ENCODE measurements around the gene NXT1. TPM values are rescaled to one million over a fixed set of nuclear protein-coding genes. Genes with fewer than 3 reads are reported as not detected.
A peak's percentile ranks its signal among the peaks of the same experiment; 100 is the strongest.
"Not testable (repeated sequence)": the region's sequence is repeated elsewhere in the genome, so short reads cannot be mapped to it uniquely, and the experiment has no call there.

The NXT1 gene
- 10 to 100 TPM; 34.8 to 35.5 TPM for total RNA-seq

DNA sequence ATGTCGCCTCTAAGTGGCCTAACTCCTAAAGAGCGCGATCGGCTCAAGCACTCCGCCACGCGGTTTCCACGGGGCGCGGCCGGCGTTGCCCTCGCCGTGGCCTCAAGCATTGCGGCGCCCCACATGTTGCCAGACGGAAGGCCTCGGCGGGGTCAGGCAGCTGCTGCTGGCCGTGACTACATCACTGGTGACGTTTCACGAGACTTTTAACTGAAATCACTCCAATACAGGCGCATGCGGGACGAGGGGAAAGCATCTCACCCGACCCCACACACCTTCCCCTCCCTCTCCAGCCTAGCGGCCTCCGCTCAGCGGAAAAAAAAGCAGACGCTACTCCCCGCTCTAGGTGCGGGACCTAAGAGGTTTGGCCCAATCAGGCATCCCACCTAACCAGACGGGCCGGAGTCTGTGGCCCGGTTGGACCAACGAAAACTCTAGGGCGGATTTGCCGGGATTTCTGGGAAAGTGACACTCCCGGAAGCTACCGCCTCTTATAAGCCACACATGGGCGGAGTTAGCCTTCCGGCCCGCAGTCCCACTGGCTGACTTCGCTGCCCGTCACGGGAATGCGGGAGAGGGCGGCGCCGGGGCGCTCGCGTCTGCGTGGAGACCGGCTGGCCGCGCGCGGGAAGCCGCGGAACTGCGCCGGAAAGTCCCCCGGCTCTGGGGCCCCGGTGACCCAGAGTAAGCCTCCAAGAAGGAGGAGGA lies at the start of gene NXT1:
NXT1 (plus strand) TSS at position 596 of the 708 bp plus-strand sequence. CDS start 3,251 bp downstream, outside the sequence.
- Mint-ChIP-seq H3K4me3 (peak within 1 kb of the TSS; percentile 83), H3K27ac (peak within 1 kb of the TSS; percentile 100), H3K4me1 (ENCODE audit: low read depth) (peaks cover 34% of the 10 kb centered on the region), H3K36me3 (ENCODE audit: low read depth) (peaks cover 23% of the 10 kb centered on the region), H3K27me3 (ENCODE audit: low read depth) (no peaks in the 10 kb centered on the region), H3K9me3 (ENCODE audit: insufficient read depth) (no peaks in the 10 kb centered on the region)
- CTCF ChIA-PET: interaction anchor here (0.7 to 3.3 kb wide), 24 partner anchors 8 to 663 kb away, joined by 3 to 64 read pairs (median 5); partner anchors contain the start of genes CST11 and NAPB
- DNase-seq (peak; percentile 95), ATAC-seq (peak; percentile 87)
- POLR2A ChIA-PET: interaction anchor here (0.7 to 2.6 kb wide), 15 partner anchors 8 to 264 kb away, joined by 3 to 29 read pairs (median 7); partner anchors contain the start of genes CSTL1, GZF1 and NAPB

DNA sequence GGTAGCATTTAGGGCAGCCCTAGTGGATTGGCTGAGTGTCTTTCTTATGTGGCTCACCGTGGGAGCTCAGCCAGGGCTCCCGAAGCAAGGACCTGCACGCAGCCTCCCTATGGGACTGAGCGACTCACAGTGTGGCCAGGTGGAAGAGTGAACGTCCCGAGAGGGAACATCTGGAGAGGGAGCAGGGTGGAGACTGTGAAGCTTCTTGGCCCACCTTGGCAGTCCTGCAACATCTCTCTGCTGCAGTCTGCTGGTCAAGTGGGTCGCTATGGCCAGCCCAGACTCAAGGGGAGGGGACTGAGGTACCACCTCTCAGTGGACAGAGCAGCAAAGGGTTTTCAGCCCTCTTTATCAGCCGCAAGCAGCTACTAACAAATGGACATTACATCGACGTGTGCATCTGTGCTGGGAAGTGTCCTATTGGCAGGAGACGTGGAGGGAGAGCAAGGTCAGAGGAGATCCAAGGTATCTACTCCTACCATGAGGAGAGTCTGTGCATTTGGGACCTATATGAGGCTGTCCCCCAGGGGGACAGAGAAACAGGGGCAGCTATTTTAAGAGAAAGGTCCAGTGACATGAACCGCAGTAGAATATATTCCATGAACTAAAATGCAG lies 49.0 kb upstream of the NXT1 start:
- no peaks in the 10 kb centered on the region for H3K36me3 Mint-ChIP-seq (ENCODE audit: low read depth)
- no peaks in the 10 kb centered on the region for H3K27me3 Mint-ChIP-seq (ENCODE audit: low read depth)
- H3K4me1 Mint-ChIP-seq (ENCODE audit: low read depth): no peaks in the 10 kb centered on the region
- H3K4me3 Mint-ChIP-seq: no peak overlapping the region
- DNase-seq (no peak), ATAC-seq (no peak)
- CTCF ChIA-PET: no interaction called here
- H3K9me3 Mint-ChIP-seq (ENCODE audit: insufficient read depth): no peaks in the 10 kb centered on the region
- POLR2A ChIA-PET: no interaction called here
- no peak overlapping the region for H3K27ac Mint-ChIP-seq

DNA sequence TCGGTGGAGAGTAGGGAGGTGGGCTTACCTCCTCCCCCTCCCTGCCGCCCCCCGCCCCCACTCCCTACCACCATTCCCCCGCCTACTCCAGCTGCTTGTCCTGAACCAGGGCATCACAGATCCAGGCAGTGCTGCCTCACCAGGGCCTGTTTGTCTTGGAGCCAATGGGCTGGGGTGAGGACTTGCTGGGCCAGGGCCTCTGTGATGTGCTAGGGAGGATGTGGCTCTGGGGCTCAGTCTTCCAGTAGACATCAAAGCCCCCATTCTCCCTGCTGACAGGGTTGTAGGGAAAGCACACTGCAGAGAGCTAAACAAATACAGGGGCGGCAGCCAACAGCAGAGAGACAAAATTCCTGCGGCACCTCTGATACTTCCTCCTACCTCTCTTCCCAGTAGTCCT lies 48.2 kb upstream of the NXT1 start:
- POLR2A ChIA-PET: no interaction called here
- DNase-seq (no peak), ATAC-seq (no peak)
- Mint-ChIP-seq H3K36me3 (ENCODE audit: low read depth) (no peaks in the 10 kb centered on the region), H3K9me3 (ENCODE audit: insufficient read depth) (no peaks in the 10 kb centered on the region), H3K4me3 (no peak overlapping the region), H3K27me3 (ENCODE audit: low read depth) (no peaks in the 10 kb centered on the region), H3K4me1 (ENCODE audit: low read depth) (no peaks in the 10 kb centered on the region), H3K27ac (no peak overlapping the region)
- CTCF ChIA-PET: no interaction called here

DNA sequence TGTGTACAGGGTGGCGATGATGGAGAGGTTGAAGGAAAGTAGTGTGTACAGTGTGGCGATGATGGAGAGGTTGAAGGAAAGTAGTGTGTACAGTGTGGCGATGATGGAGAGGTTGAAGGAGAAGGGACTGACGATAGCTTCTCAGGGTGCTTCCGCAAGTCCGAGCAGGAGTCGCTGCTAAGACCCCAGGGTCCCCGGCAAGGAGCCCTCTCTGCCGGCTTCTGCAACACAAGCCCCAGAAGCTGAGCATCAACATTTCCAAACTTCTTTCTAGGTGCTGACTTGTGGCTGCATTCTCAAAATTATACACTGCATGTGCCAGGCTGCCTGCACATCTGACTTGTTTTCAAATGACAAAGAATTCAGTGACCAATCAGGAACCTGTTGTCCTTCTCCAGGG lies 47.8 kb upstream of the NXT1 start:
- ChIA-PET POLR2A (no interaction called here), CTCF (no interaction called here)
- no peak for DNase-seq
- H3K36me3 Mint-ChIP-seq (ENCODE audit: low read depth): no peaks in the 10 kb centered on the region
- no peak overlapping the region for H3K27ac Mint-ChIP-seq
- no peak for ATAC-seq
- H3K4me1 Mint-ChIP-seq (ENCODE audit: low read depth): no peaks in the 10 kb centered on the region
- no peak overlapping the region for H3K4me3 Mint-ChIP-seq
- H3K9me3 Mint-ChIP-seq (ENCODE audit: insufficient read depth): no peaks in the 10 kb centered on the region
- H3K27me3 Mint-ChIP-seq (ENCODE audit: low read depth): no peaks in the 10 kb centered on the region

GRCh38 chr20:23303325-23304102 lies 47.1 kb upstream of the NXT1 start:
- ChIA-PET POLR2A (no interaction called here), CTCF (no interaction called here)
- Mint-ChIP-seq H3K27me3 (ENCODE audit: low read depth) (no peaks in the 10 kb centered on the region), H3K36me3 (ENCODE audit: low read depth) (no peaks in the 10 kb centered on the region), H3K27ac (no peak overlapping the region), H3K4me3 (no peak overlapping the region), H3K9me3 (ENCODE audit: insufficient read depth) (no peaks in the 10 kb centered on the region), H3K4me1 (ENCODE audit: low read depth) (no peaks in the 10 kb centered on the region)
- no peak for ATAC-seq
- no peak for DNase-seq

DNA sequence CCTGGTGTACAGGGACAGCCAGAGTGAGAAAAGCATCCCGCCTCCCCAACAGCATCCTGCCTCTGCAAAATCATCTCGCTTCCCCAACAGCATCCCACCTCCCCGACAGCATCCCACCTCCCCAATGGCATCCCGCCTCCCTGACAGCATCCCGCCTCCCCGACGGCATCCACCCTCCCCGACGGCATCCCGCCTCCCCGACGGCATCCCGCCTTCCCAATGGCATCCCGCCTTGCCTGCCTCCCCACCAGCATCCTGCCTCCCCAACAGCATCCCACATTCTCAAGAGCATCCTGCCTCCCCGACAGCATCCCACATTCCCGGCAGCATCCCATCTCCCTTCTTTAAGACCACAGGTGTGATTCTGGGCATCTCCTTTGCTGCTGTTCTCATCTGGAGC lies 46.0 kb upstream of the NXT1 start:
- Mint-ChIP-seq H3K27me3 (ENCODE audit: low read depth) (no peaks in the 10 kb centered on the region), H3K4me3 (no peak overlapping the region), H3K9me3 (ENCODE audit: insufficient read depth) (no peaks in the 10 kb centered on the region), H3K4me1 (ENCODE audit: low read depth) (no peaks in the 10 kb centered on the region), H3K36me3 (ENCODE audit: low read depth) (no peaks in the 10 kb centered on the region), H3K27ac (no peak overlapping the region)
- no peak for DNase-seq
- CTCF ChIA-PET: no interaction called here
- POLR2A ChIA-PET: no interaction called here
- ATAC-seq: no peak

DNA sequence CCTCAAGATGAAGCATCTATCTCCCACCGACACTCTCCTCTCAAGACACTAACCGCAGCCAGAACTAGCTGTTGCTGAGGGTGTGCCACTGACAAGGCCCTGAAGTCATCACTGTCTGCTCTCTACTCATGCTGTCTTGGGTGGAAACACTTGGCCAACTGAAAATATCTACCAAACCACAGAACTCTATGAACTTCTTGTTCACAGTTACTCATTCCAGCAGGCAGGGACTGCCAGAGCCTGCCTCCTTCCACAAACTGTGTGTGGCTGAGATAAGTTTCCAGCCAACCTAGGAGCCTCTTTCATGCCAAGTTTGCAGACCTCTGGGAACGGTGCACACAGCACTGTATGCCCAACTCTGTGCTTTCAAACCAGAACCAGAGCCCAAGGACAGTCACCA lies 45.5 kb upstream of the NXT1 start:
- H3K27me3 Mint-ChIP-seq (ENCODE audit: low read depth): no peaks in the 10 kb centered on the region
- H3K4me3 Mint-ChIP-seq: no peak overlapping the region
- H3K36me3 Mint-ChIP-seq (ENCODE audit: low read depth): no peaks in the 10 kb centered on the region
- ChIA-PET CTCF (no interaction called here), POLR2A (no interaction called here)
- H3K27ac Mint-ChIP-seq: no peak overlapping the region
- no peak for ATAC-seq
- no peaks in the 10 kb centered on the region for H3K9me3 Mint-ChIP-seq (ENCODE audit: insufficient read depth)
- no peak for DNase-seq
- no peaks in the 10 kb centered on the region for H3K4me1 Mint-ChIP-seq (ENCODE audit: low read depth)

DNA sequence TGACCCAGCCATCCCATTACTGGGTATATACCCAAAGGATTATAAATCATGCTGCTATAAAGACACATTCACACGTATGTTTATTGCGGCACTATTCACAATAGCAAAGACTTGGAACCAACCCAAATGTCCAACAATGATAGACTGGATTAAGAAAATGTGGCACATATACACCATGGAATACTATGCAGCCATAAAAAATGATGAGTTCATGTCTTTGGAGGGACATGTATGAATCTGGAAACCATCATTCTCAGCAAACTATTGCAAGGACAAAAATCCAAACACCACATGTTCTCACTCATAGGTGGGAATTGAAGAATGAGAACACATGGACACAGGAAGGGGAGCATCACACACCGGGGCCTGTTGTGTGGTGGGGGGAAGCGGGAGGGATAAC lies 43.2 kb upstream of the NXT1 start:
- H3K36me3 Mint-ChIP-seq (ENCODE audit: low read depth); H3K4me1 Mint-ChIP-seq (ENCODE audit: low read depth); CTCF ChIA-PET; H3K27me3 Mint-ChIP-seq (ENCODE audit: low read depth); H3K9me3 Mint-ChIP-seq (ENCODE audit: insufficient read depth); H3K27ac Mint-ChIP-seq; H3K4me3 Mint-ChIP-seq; POLR2A ChIA-PET; DNase-seq; ATAC-seq: not testable (repeated sequence)

DNA sequence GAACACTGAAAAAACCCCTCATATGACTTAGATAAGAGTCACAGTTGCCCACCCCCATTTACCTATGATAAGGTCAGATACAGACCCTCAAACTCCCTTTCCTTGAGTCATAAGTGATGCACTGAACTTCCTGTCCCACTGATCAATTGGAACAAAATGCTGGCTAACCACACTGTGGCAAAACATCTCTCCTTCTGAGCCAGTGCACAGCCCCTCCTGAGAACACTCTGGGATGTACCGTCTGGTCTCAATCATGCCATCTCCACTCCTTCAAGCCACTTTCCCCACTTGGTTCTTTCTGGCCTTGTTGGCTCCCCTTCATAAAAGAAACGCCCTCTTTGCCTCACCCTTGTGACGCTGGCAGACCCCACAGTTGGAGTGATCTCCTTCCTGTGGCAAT lies 42.6 kb upstream of the NXT1 start:
- no peak for DNase-seq
- no peaks in the 10 kb centered on the region for H3K4me1 Mint-ChIP-seq (ENCODE audit: low read depth)
- no peaks in the 10 kb centered on the region for H3K9me3 Mint-ChIP-seq (ENCODE audit: insufficient read depth)
- no peak for ATAC-seq
- H3K4me3 Mint-ChIP-seq: no peak overlapping the region
- no peaks in the 10 kb centered on the region for H3K36me3 Mint-ChIP-seq (ENCODE audit: low read depth)
- no peak overlapping the region for H3K27ac Mint-ChIP-seq
- no peaks in the 10 kb centered on the region for H3K27me3 Mint-ChIP-seq (ENCODE audit: low read depth)
- ChIA-PET POLR2A (no interaction called here), CTCF (no interaction called here)

DNA sequence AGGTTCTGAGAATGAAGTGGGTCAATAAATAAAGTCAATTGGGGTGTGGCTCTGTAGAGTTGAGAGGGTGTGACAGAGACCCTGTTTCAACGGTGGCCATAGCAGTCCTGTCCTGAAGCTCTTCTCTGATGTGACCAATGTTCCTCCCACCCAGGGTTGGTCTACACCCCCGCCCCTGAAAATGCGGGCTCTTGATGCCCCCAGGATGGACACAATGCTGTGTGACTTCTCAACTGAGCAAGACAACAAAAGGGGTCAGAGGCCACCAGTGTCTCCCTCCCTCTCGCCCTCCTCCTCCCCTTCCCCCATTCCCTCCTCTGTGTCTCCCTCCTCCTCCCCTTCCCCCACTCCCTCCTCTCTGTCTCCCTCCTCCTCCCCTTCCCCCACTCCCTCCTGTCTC lies 41.7 kb upstream of the NXT1 start:
- H3K4me3 Mint-ChIP-seq: no peak overlapping the region
- no peaks in the 10 kb centered on the region for H3K27me3 Mint-ChIP-seq (ENCODE audit: low read depth)
- CTCF ChIA-PET: no interaction called here
- H3K27ac Mint-ChIP-seq: no peak overlapping the region
- POLR2A ChIA-PET: no interaction called here
- DNase-seq: no peak
- no peaks in the 10 kb centered on the region for H3K36me3 Mint-ChIP-seq (ENCODE audit: low read depth)
- H3K4me1 Mint-ChIP-seq (ENCODE audit: low read depth): no peaks in the 10 kb centered on the region
- ATAC-seq: no peak
- no peaks in the 10 kb centered on the region for H3K9me3 Mint-ChIP-seq (ENCODE audit: insufficient read depth)

DNA sequence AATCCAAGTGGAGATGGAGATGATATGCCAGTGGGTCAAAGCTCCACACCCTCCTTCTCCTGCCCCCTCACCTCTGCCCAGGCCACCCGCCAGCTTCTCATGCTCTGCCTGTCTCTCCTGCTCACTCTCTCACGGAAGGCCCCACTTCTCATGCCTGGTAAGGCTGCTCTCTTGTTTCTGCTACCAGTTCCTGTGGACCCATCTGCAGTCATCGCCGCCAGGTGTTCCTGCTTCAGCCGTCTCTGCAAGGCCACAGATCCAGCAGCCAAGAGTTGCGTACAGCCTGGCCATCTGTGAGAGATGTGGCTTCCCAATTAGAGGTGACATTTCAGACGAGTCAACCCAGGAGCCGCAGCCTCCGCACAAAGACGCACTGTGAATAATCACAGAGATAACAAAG lies 40.8 kb upstream of the NXT1 start:
- ChIA-PET POLR2A (no interaction called here), CTCF (no interaction called here)
- Mint-ChIP-seq H3K9me3 (ENCODE audit: insufficient read depth) (no peaks in the 10 kb centered on the region), H3K36me3 (ENCODE audit: low read depth) (no peaks in the 10 kb centered on the region), H3K4me3 (no peak overlapping the region), H3K4me1 (ENCODE audit: low read depth) (no peaks in the 10 kb centered on the region), H3K27me3 (ENCODE audit: low read depth) (no peaks in the 10 kb centered on the region), H3K27ac (no peak overlapping the region)
- DNase-seq (no peak), ATAC-seq (no peak)

DNA sequence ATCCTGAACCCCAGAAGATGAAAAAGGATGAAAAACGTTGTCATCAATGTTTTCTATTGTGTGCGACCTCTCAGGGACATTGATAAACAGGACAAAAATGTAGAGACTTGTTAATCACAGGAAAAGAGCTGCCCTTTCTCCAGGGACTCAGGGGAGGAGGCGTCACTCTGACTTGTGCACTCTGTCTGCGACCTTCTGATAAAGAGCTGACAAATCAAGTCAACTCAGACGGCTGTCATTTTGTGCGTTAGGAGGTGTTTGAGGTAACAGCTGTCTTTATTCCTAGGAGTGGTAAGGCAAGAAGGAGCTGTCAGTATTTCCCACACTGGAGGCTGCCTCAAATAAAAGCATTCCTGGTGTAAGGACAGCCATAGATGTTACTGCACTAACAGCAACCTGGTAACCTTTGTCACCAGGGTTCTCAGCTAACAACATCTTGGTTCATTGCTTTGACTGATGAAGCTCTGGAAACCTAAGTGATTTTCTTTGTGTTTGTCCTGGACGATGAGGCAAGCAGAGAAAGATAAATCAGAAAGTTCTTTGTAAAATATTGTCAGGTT lies 38.6 kb upstream of the NXT1 start:
- Mint-ChIP-seq H3K27me3 (ENCODE audit: low read depth) (no peaks in the 10 kb centered on the region), H3K27ac (no peak overlapping the region), H3K9me3 (ENCODE audit: insufficient read depth) (no peaks in the 10 kb centered on the region), H3K4me3 (no peak overlapping the region), H3K4me1 (ENCODE audit: low read depth) (no peaks in the 10 kb centered on the region), H3K36me3 (ENCODE audit: low read depth) (no peaks in the 10 kb centered on the region)
- ATAC-seq: no peak
- ChIA-PET CTCF (no interaction called here), POLR2A (no interaction called here)
- DNase-seq: no peak
